ENCODE data around the gene FAHD2B. TPM values are rescaled to one million over a fixed set of nuclear protein-coding genes. Genes with fewer than 3 reads are reported as not detected.

The FAHD2B gene
- total RNA-seq, 1 donor from 2014 or later: 21.2 TPM

Other genes starting within 250 kb of the FAHD2B start
- gene ANKRD39, start 236.9 kb downstream of the FAHD2B start, total RNA-seq (ENCODE audit: unreplicated experiment): 25.7 TPM
- gene SEMA4C, start 224.8 kb downstream of the FAHD2B start, total RNA-seq (ENCODE audit: unreplicated experiment): 119 TPM
- not detected for gene FAM178B, start 108.3 kb downstream of the FAHD2B start, total RNA-seq (ENCODE audit: unreplicated experiment)
- 51.1 TPM for gene ANKRD36, start 18.3 kb upstream of the FAHD2B start, total RNA-seq (ENCODE audit: unreplicated experiment)

Data from glutamatergic neuron (in vitro differentiated cells).